Activated CD4-positive, alpha-beta memory T cell treated with anti-CD3 and anti-CD28 coated beads, Interleukin-2, amount 10 ng/mL, durations not matched to agents 7 days and 5 days (primary cell): ENCODE measurements around the gene GFRA1. TPM values are rescaled to one million over a fixed set of nuclear protein-coding genes. Genes with fewer than 3 reads are reported as not detected.

Experiments
- CTCF ChIA-PET: fragments of 350-600 bp; sonication (Branson Sonifier 250); formaldehyde crosslinking; loops from one replicate; lab custom pipeline; 2021; ENCODE audit warnings: antibody characterized with exemption, inconsistent platforms; lab: Charles Lee
- POLR2A ChIA-PET: fragments of 350-600 bp; sonication (Branson Sonifier 250); formaldehyde crosslinking; loops from one replicate; lab custom pipeline; 2021; ENCODE audit warnings: antibody characterized with exemption; lab: Charles Lee
- DNase-seq: peaks from one replicate; pipeline ENCODE4 v3.0.0-alpha.2; 2020
- H3K27ac Mint-ChIP-seq: one replicate; pipeline ENCODE4 v1.8.0; 2021; ENCODE audit warnings: mild to moderate bottlenecking, mixed read lengths
- H3K27me3 Mint-ChIP-seq: one replicate; pipeline ENCODE4 v1.8.0; 2021; ENCODE audit warnings: mixed read lengths
- H3K36me3 Mint-ChIP-seq: one replicate; pipeline ENCODE4 v1.8.0; 2021; ENCODE audit warnings: low read depth, mixed read lengths
- H3K4me1 Mint-ChIP-seq: one replicate; pipeline ENCODE4 v1.8.0; 2021; ENCODE audit warnings: mixed read lengths
- H3K4me3 Mint-ChIP-seq: one replicate; pipeline ENCODE4 v1.8.0; 2021; ENCODE audit warnings: mild to moderate bottlenecking, mixed read lengths
- H3K9me3 Mint-ChIP-seq: one replicate; pipeline ENCODE4 v1.8.0; 2021; ENCODE audit warnings: mixed read lengths
- total RNA-seq, 2 experiments: library from RNA; stranded (reverse); gene quantifications; one replicate each; pipeline ENCODE4 v1.2.3, GENCODE V29; 2021

GFRA1 gene
- total RNA-seq, 2 experiments from 2014 or later: not detected

GRCh38 chr10:116194061-116194460, 78.9 kb downstream of the GFRA1 start:
- ChIA-PET POLR2A (no interaction called here), CTCF (no interaction called here)
- DNase-seq: no peak
- Mint-ChIP-seq H3K27ac (no peak overlapping the region), H3K27me3 (no peaks in the 10 kb centered on the region), H3K9me3 (peaks cover 6% of the 10 kb centered on the region), H3K4me1 (no peaks in the 10 kb centered on the region), H3K4me3 (no peak overlapping the region), H3K36me3 (no peaks in the 10 kb centered on the region)

GRCh38 chr10:116190883-116191282, 82.1 kb downstream of the GFRA1 start:
- no peak for DNase-seq
- H3K27me3 Mint-ChIP-seq: no peaks in the 10 kb centered on the region
- ChIA-PET POLR2A (no interaction called here), CTCF (no interaction called here)
- H3K4me3 Mint-ChIP-seq: no peak overlapping the region
- H3K9me3 Mint-ChIP-seq: peaks cover 6% of the 10 kb centered on the region
- H3K27ac Mint-ChIP-seq: no peak overlapping the region
- H3K4me1 Mint-ChIP-seq: no peaks in the 10 kb centered on the region
- no peaks in the 10 kb centered on the region for H3K36me3 Mint-ChIP-seq

GRCh38 chr10:116186273-116186672, 86.7 kb downstream of the GFRA1 start:
- Mint-ChIP-seq H3K4me3 (no peak overlapping the region), H3K36me3 (no peaks in the 10 kb centered on the region), H3K27me3 (no peaks in the 10 kb centered on the region), H3K9me3 (no peaks in the 10 kb centered on the region), H3K4me1 (no peaks in the 10 kb centered on the region), H3K27ac (no peak overlapping the region)
- DNase-seq: no peak
- ChIA-PET CTCF (no interaction called here), POLR2A (no interaction called here)

GRCh38 chr10:116185199-116185867, 87.7 kb downstream of the GFRA1 start:
- Mint-ChIP-seq H3K27ac (no peak overlapping the region), H3K36me3 (no peaks in the 10 kb centered on the region), H3K27me3 (no peaks in the 10 kb centered on the region), H3K4me3 (no peak overlapping the region), H3K9me3 (no peaks in the 10 kb centered on the region), H3K4me1 (no peaks in the 10 kb centered on the region)
- CTCF ChIA-PET: no interaction called here
- POLR2A ChIA-PET: no interaction called here
- DNase-seq: no peak

GRCh38 chr10:116184512-116184794, 88.6 kb downstream of the GFRA1 start:
- H3K27ac Mint-ChIP-seq: no peak overlapping the region
- H3K4me1 Mint-ChIP-seq: no peaks in the 10 kb centered on the region
- H3K4me3 Mint-ChIP-seq: no peak overlapping the region
- DNase-seq: no peak
- H3K36me3 Mint-ChIP-seq: no peaks in the 10 kb centered on the region
- ChIA-PET POLR2A (no interaction called here), CTCF (no interaction called here)
- no peaks in the 10 kb centered on the region for H3K27me3 Mint-ChIP-seq
- no peaks in the 10 kb centered on the region for H3K9me3 Mint-ChIP-seq

GRCh38 chr10:116183733-116184511, 89.1 kb downstream of the GFRA1 start:
- H3K4me1 Mint-ChIP-seq: no peaks in the 10 kb centered on the region
- H3K36me3 Mint-ChIP-seq: no peaks in the 10 kb centered on the region
- H3K4me3 Mint-ChIP-seq: no peak overlapping the region
- ChIA-PET POLR2A (no interaction called here), CTCF (no interaction called here)
- DNase-seq: no peak
- no peaks in the 10 kb centered on the region for H3K27me3 Mint-ChIP-seq
- no peaks in the 10 kb centered on the region for H3K9me3 Mint-ChIP-seq
- H3K27ac Mint-ChIP-seq: no peak overlapping the region

- Mint-ChIP-seq H3K27ac (no peak overlapping the region), H3K4me3 (no peak overlapping the region), H3K4me1 (no peaks in the 10 kb centered on the region), H3K36me3 (no peaks in the 10 kb centered on the region), H3K9me3 (no peaks in the 10 kb centered on the region), H3K27me3 (no peaks in the 10 kb centered on the region)
- no peak for DNase-seq
- CTCF ChIA-PET: no interaction called here
- POLR2A ChIA-PET: no interaction called here
Measured at GRCh38 chr10:116182426-116182825, 90.6 kb downstream of the GFRA1 start.

GRCh38 chr10:116178086-116178605, 94.9 kb downstream of the GFRA1 start:
- Mint-ChIP-seq H3K36me3 (no peaks in the 10 kb centered on the region), H3K4me3 (no peak overlapping the region), H3K27ac (no peak overlapping the region), H3K4me1 (no peaks in the 10 kb centered on the region), H3K27me3 (no peaks in the 10 kb centered on the region), H3K9me3 (no peaks in the 10 kb centered on the region)
- POLR2A ChIA-PET: no interaction called here
- CTCF ChIA-PET: no interaction called here
- DNase-seq: no peak

GRCh38 chr10:116175231-116175630, 97.8 kb downstream of the GFRA1 start:
- no peaks in the 10 kb centered on the region for H3K9me3 Mint-ChIP-seq
- ChIA-PET CTCF (no interaction called here), POLR2A (no interaction called here)
- no peaks in the 10 kb centered on the region for H3K4me1 Mint-ChIP-seq
- no peaks in the 10 kb centered on the region for H3K27me3 Mint-ChIP-seq
- H3K36me3 Mint-ChIP-seq: no peaks in the 10 kb centered on the region
- no peak for DNase-seq
- H3K27ac Mint-ChIP-seq: no peak overlapping the region
- H3K4me3 Mint-ChIP-seq: no peak overlapping the region

- ChIA-PET CTCF (no interaction called here), POLR2A (no interaction called here)
- Mint-ChIP-seq H3K4me1 (no peaks in the 10 kb centered on the region), H3K4me3 (no peak overlapping the region), H3K27ac (no peak overlapping the region), H3K9me3 (peaks cover 3% of the 10 kb centered on the region), H3K36me3 (no peaks in the 10 kb centered on the region), H3K27me3 (no peaks in the 10 kb centered on the region)
- no peak for DNase-seq
Measured at GRCh38 chr10:116171505-116171904, 101.5 kb downstream of the GFRA1 start.

- CTCF ChIA-PET: no interaction called here
- Mint-ChIP-seq H3K36me3 (no peaks in the 10 kb centered on the region), H3K9me3 (peaks cover 8% of the 10 kb centered on the region), H3K27ac (no peak overlapping the region), H3K4me1 (no peaks in the 10 kb centered on the region), H3K4me3 (no peak overlapping the region), H3K27me3 (no peaks in the 10 kb centered on the region)
- POLR2A ChIA-PET: no interaction called here
- DNase-seq: no peak
Measured at GRCh38 chr10:116170815-116171250, 102.2 kb downstream of the GFRA1 start.

GRCh38 chr10:116169782-116170445, 103.1 kb downstream of the GFRA1 start:
- H3K9me3 Mint-ChIP-seq: peaks cover 9% of the 10 kb centered on the region
- H3K27ac Mint-ChIP-seq: no peak overlapping the region
- ChIA-PET CTCF (no interaction called here), POLR2A (no interaction called here)
- no peaks in the 10 kb centered on the region for H3K36me3 Mint-ChIP-seq
- H3K4me1 Mint-ChIP-seq: no peaks in the 10 kb centered on the region
- no peaks in the 10 kb centered on the region for H3K27me3 Mint-ChIP-seq
- no peak overlapping the region for H3K4me3 Mint-ChIP-seq
- DNase-seq: no peak

- DNase-seq: no peak
- Mint-ChIP-seq H3K27me3 (no peaks in the 10 kb centered on the region), H3K4me3 (no peak overlapping the region), H3K36me3 (no peaks in the 10 kb centered on the region), H3K9me3 (peaks cover 9% of the 10 kb centered on the region), H3K27ac (no peak overlapping the region), H3K4me1 (no peaks in the 10 kb centered on the region)
- ChIA-PET CTCF (no interaction called here), POLR2A (no interaction called here)
Measured at GRCh38 chr10:116168745-116169144, 104.3 kb downstream of the GFRA1 start.
